Peyer's patch (tissue), 4 donors: ENCODE results near the gene TSSC4. TPM values are rescaled to one million over a fixed set of nuclear protein-coding genes. Genes with fewer than 3 reads are reported as not detected.

ENCODE experiments used
- DNase-seq, 3 donors: peaks; one replicate each; pipeline ENCODE4 v3.0.0-alpha.2; 2017 to 2019
- H3K27ac ChIP-seq, 4 donors: fragments of 200-600 bp; sonication (generic); one replicate each; pipeline ENCODE4 v1.5.1; 2016 to 2019
- H3K27me3 ChIP-seq, 2 donors: fragments of 200-600 bp; sonication (generic); one replicate each; pipeline ENCODE4 v1.5.1; 2019
- H3K36me3 ChIP-seq, 3 donors: fragments of 200-600 bp; sonication (generic); one replicate each; pipeline ENCODE4 v1.5.1; 2016 to 2019
- H3K4me1 ChIP-seq, 4 donors: fragments of 200-600 bp; sonication (generic); one replicate each; pipeline ENCODE4 v1.5.1; 2016 to 2019
- H3K4me3 ChIP-seq, 4 donors: fragments of 200-600 bp; sonication (generic); 1 replicate in 3 of 4; 2 replicates in 1 of 4; pipeline ENCODE4 v1.5.1; 2016 to 2019; ENCODE audit warnings: mild to moderate bottlenecking in 1 of 4
- H3K9me3 ChIP-seq, 4 donors: fragments of 200-600 bp; sonication (generic); one replicate each; pipeline ENCODE4 v1.5.1; 2016 to 2019; ENCODE audit warnings: mild to moderate bottlenecking in 1 of 4
- POLR2A ChIP-seq, 2 donors: fragments of 450-650 bp; IDR thresholded peaks; one replicate each; pipeline ENCODE4 v1.5.1; 2017; ENCODE audit warnings: antibody characterized with exemption in 2 of 2, mild to moderate bottlenecking in 2 of 2, moderate library complexity in 2 of 2
- total RNA-seq, 4 donors: library from RNA; depleted of rRNA; stranded (reverse); fragments of >200 nt; gene quantifications; one replicate each; pipeline ENCODE4 v1.1.0, GENCODE V29; 2016
- TF ChIP-seq, protein P1 (sequence below), 6 experiments: fragments of 450-650 bp in 4 of 6; fragments of 200-600 bp in 2 of 6; sonication (generic) in 1 of 6; IDR thresholded peaks; one replicate each; pipeline ENCODE4 v1.5.1; 2017 to 2019; ENCODE audit warnings: antibody characterized with exemption in 6 of 6, mild to moderate bottlenecking in 3 of 6, moderate library complexity in 1 of 6

TSSC4 gene
- total RNA-seq, 4 donors from 2014 or later: 16.5 to 40.2 (median 34.1) TPM

GRCh38 chr11:2367266-2368160 lies 33.0 kb upstream of the TSSC4 start:
- Histone ChIP-seq H3K9me3 (no peaks in the 10 kb centered on the region), H3K4me3 (no peak overlapping the region), H3K36me3 (no peaks in the 10 kb centered on the region), H3K27ac (no peak overlapping the region), H3K4me1 (no peaks in the 10 kb centered on the region), H3K27me3 (no peaks in the 10 kb centered on the region)
- no peak for TF ChIP-seq POLR2A (IDR thresholded peaks at IDR 0.05)
- TF ChIP-seq, protein P1, sequence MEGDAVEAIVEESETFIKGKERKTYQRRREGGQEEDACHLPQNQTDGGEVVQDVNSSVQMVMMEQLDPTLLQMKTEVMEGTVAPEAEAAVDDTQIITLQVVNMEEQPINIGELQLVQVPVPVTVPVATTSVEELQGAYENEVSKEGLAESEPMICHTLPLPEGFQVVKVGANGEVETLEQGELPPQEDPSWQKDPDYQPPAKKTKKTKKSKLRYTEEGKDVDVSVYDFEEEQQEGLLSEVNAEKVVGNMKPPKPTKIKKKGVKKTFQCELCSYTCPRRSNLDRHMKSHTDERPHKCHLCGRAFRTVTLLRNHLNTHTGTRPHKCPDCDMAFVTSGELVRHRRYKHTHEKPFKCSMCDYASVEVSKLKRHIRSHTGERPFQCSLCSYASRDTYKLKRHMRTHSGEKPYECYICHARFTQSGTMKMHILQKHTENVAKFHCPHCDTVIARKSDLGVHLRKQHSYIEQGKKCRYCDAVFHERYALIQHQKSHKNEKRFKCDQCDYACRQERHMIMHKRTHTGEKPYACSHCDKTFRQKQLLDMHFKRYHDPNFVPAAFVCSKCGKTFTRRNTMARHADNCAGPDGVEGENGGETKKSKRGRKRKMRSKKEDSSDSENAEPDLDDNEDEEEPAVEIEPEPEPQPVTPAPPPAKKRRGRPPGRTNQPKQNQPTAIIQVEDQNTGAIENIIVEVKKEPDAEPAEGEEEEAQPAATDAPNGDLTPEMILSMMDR (IDR thresholded peaks at IDR 0.05): no peak
- no peak for DNase-seq

DNA sequence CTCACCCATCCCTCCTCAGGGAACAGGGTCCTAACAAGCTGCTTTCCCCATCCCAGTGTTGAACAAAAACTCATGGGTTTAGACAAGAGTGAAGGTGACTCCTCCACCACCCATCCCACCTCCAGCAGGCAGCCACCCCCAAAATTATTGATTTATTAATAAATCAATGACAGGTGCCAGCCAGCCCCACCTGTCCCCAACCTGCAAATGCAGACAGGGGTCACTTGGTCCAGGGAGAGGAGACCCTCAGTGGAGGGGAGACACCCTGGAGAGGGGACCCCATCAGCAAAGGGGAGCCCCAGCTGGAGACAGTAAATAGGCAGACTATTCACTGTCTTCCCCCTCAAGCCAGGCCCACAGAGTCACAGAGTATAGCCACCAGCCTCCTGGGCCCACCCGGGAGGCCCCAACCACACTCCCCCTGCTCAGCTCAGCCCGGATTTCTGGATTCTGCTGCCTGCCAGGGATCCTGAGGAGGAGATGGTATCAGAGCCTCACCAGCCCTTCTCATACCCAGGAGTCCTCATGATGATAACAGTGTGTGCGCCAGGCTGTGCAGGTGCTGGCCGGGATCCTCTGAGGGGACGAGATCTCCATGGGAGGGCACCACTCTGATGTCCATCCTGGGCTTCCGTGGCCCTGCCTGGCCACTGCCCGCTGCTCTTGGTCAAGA lies 32.2 kb upstream of the TSSC4 start:
- H3K4me1 ChIP-seq: no peaks in the 10 kb centered on the region
- no peak overlapping the region for H3K27ac ChIP-seq
- no peak overlapping the region for H3K4me3 ChIP-seq
- DNase-seq: no peak
- no peaks in the 10 kb centered on the region for H3K27me3 ChIP-seq
- H3K36me3 ChIP-seq: no peaks in the 10 kb centered on the region
- no peaks in the 10 kb centered on the region for H3K9me3 ChIP-seq
- TF ChIP-seq POLR2A (IDR thresholded peaks at IDR 0.05): no peak
- TF ChIP-seq, protein P1 (IDR thresholded peaks at IDR 0.05): no peak

GRCh38 chr11:2368851-2369180 lies 31.7 kb upstream of the TSSC4 start:
- Histone ChIP-seq H3K27me3 (no peaks in the 10 kb centered on the region), H3K27ac (no peak overlapping the region), H3K4me1 (no peaks in the 10 kb centered on the region), H3K4me3 (no peak overlapping the region), H3K36me3 (no peaks in the 10 kb centered on the region), H3K9me3 (no peaks in the 10 kb centered on the region)
- DNase-seq: no peak
- no peak for TF ChIP-seq POLR2A (IDR thresholded peaks at IDR 0.05)
- TF ChIP-seq, protein P1 (IDR thresholded peaks at IDR 0.05): no peak

DNA sequence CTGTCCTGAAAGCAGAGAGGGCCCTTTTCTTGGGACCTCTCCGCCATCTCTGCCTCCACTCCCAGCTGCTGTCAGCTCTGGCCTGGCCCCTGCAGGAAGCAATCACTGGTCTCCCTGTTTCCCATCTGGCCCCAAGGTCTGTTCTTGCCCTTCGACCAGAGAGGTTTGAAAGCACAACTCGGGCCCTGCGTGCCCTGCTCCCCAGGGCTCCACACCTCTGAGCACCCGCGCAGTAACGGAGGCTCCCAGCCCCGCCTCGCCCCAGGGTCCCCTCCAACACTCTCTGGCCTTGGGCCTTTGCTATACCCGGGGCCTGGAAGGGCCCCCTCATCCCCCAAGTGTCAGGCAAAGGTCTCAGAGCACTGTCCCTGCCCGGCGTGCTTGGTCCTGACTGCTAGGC lies 31.2 kb upstream of the TSSC4 start:
- no peak for DNase-seq
- Histone ChIP-seq H3K27ac (no peak overlapping the region), H3K36me3 (no peaks in the 10 kb centered on the region), H3K4me3 (no peak overlapping the region), H3K4me1 (no peaks in the 10 kb centered on the region), H3K27me3 (no peaks in the 10 kb centered on the region), H3K9me3 (no peaks in the 10 kb centered on the region)
- TF ChIP-seq, protein P1 (IDR thresholded peaks at IDR 0.05): no peak
- TF ChIP-seq POLR2A (IDR thresholded peaks at IDR 0.05): no peak

DNA sequence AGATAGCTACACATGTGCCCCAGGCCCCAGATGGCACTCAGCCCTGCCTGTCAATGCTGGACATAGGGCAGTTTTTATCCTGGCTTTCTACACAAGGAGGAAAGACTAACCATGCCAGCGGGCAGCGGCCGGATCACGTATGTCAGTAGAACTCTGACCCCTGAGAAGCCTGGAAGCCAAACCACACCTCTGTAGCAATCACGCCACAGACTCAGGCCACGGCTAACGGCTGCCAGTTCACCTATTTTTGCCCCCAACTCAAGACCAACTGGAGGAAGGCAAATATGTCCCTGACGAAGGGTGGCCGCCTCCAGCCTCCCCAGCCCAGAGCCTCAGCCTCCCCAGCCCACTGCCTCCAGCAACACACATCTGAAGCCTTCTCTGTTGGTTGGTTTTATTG lies 30.7 kb upstream of the TSSC4 start:
- H3K4me1 ChIP-seq: no peaks in the 10 kb centered on the region
- TF ChIP-seq, protein P1 (IDR thresholded peaks at IDR 0.05): no peak
- TF ChIP-seq POLR2A (IDR thresholded peaks at IDR 0.05): no peak
- H3K27ac ChIP-seq: no peak overlapping the region
- DNase-seq: no peak
- H3K27me3 ChIP-seq: no peaks in the 10 kb centered on the region
- no peak overlapping the region for H3K4me3 ChIP-seq
- H3K9me3 ChIP-seq: no peaks in the 10 kb centered on the region
- H3K36me3 ChIP-seq: no peaks in the 10 kb centered on the region
